ENCODE data around the gene RAET1G.
"Not testable (repeated sequence)": the region's sequence is repeated elsewhere in the genome, so short reads cannot be mapped to it uniquely, and the experiment has no call there.

Gene RAET1G

GRCh38 chr6:149924206-149924932, 1.4 kb upstream of the RAET1G start:
- ChIA-PET CTCF (interaction anchor here (0.8 to 2.6 kb wide), 17 partner anchors 9 to 207 kb away, joined by 3 to 62 read pairs (median 5); partner anchors contain the start of gene LATS1), POLR2A (no interaction called here)
- TF ChIP-seq, protein P1, sequence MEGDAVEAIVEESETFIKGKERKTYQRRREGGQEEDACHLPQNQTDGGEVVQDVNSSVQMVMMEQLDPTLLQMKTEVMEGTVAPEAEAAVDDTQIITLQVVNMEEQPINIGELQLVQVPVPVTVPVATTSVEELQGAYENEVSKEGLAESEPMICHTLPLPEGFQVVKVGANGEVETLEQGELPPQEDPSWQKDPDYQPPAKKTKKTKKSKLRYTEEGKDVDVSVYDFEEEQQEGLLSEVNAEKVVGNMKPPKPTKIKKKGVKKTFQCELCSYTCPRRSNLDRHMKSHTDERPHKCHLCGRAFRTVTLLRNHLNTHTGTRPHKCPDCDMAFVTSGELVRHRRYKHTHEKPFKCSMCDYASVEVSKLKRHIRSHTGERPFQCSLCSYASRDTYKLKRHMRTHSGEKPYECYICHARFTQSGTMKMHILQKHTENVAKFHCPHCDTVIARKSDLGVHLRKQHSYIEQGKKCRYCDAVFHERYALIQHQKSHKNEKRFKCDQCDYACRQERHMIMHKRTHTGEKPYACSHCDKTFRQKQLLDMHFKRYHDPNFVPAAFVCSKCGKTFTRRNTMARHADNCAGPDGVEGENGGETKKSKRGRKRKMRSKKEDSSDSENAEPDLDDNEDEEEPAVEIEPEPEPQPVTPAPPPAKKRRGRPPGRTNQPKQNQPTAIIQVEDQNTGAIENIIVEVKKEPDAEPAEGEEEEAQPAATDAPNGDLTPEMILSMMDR (IDR thresholded peaks at IDR 0.05; ENCODE audit: insufficient read depth, low read length, missing control alignments), result no peak
- H3K4me3 ChIP-seq (ENCODE audit: low read depth, low read length), result no peak overlapping the region
- no peak for DNase-seq (ENCODE audit: low read depth, low spot score)

GRCh38 chr6:149923327-149923986, 536 bp upstream of the RAET1G start:
- peak overlapping the region; percentile 70 for H3K4me3 ChIP-seq (ENCODE audit: low read depth, low read length)
- ChIA-PET POLR2A (no interaction called here), CTCF (interaction anchor here (0.8 to 2.6 kb wide), 10 partner anchors 12 to 200 kb away, joined by 3 to 62 read pairs (median 6); no protein-coding TSS in a partner anchor)
- no peak for DNase-seq (ENCODE audit: low read depth, low spot score)
- TF ChIP-seq, protein P1 (IDR thresholded peaks at IDR 0.05; ENCODE audit: insufficient read depth, low read length, missing control alignments), result no peak

DNA sequence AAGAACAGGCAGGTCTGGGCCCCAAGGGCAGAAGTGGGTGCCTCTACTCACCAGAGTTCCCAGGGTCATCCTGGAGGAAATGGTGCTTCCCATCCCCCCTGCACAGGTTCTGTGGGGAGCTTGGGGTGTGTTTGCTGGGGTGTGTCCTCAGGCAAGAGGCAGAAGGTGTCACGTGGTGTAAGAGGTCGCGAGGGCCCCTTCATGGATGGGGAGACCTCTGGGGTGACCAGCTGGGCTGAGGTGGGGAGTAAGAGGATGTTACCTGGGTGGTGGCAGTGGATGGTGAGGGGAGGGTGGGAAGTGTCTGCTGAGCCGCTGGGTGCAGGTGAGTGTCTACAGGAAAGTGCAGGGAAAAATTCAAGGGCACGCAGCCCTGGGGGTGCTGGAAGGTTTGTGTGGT, 830 bp downstream of the RAET1G start:
- H3K4me3 ChIP-seq (ENCODE audit: low read depth, low read length); POLR2A ChIA-PET; DNase-seq (ENCODE audit: low read depth, low spot score): not testable (repeated sequence)
- CTCF ChIA-PET, result interaction anchor here (1.2 kb wide), 1 partner anchor 86 kb away, joined by 5 read pairs; no protein-coding TSS in a partner anchor

- DNase-seq (ENCODE audit: low read depth, low spot score), result no peak
- ChIA-PET CTCF (interaction anchor here (1.0 to 1.2 kb wide), 2 partner anchors 85 to 102 kb away, joined by 3 to 5 read pairs; no protein-coding TSS in a partner anchor), POLR2A (no interaction called here)
Observed at GRCh38 chr6:149921361-149921760, 1.6 kb downstream of the RAET1G start.

GRCh38 chr6:149919834-149920225, 3.1 kb downstream of the RAET1G start:
- ChIA-PET CTCF (no interaction called here), POLR2A (no interaction called here)
- TF ChIP-seq, protein P1 (IDR thresholded peaks at IDR 0.05; ENCODE audit: insufficient read depth, low read length, missing control alignments), result no peak
- no peak overlapping the region for H3K4me3 ChIP-seq (ENCODE audit: low read depth, low read length)
- DNase-seq (ENCODE audit: low read depth, low spot score), result no peak

More at GRCh38 chr6:149921361-149921760, 1.6 kb downstream of the RAET1G start:
- H3K4me3 ChIP-seq (ENCODE audit: low read depth, low read length), result no peak overlapping the region
- TF ChIP-seq, protein P1 (IDR thresholded peaks at IDR 0.05; ENCODE audit: insufficient read depth, low read length, missing control alignments), result no peak

- DNase-seq (ENCODE audit: low read depth, low spot score); H3K4me3 ChIP-seq (ENCODE audit: low read depth, low read length); CTCF ChIA-PET; POLR2A ChIA-PET: not testable (repeated sequence)
Observed at GRCh38 chr6:149919126-149919833, 3.6 kb downstream of the RAET1G start.

Measured in AG04449 (cell line).